Measurements from ENCODE around the gene OR2V2.
"Not testable (repeated sequence)": the region's sequence is repeated elsewhere in the genome, so short reads cannot be mapped to it uniquely, and the experiment has no call there.

OR2V2 gene

GRCh38 chr5:181108578-181109165 is 38.7 kb upstream of the OR2V2 start:
- ATAC-seq: no peak
- no peaks in the 10 kb centered on the region for H3K9me3 Mint-ChIP-seq
- peaks cover 2% of the 10 kb centered on the region for H3K36me3 Mint-ChIP-seq (ENCODE audit: low read depth)
- no peak for DNase-seq
- H3K27me3 Mint-ChIP-seq: peaks cover 62% of the 10 kb centered on the region
- H3K27ac Mint-ChIP-seq: no peak overlapping the region
- H3K4me1 Mint-ChIP-seq: peaks cover 12% of the 10 kb centered on the region
- no peak overlapping the region for H3K4me3 Mint-ChIP-seq

- H3K27ac Mint-ChIP-seq: no peak overlapping the region
- H3K4me1 Mint-ChIP-seq: peaks cover 7% of the 10 kb centered on the region
- H3K27me3 Mint-ChIP-seq: peaks cover 64% of the 10 kb centered on the region
- no peak overlapping the region for H3K4me3 Mint-ChIP-seq
- no peaks in the 10 kb centered on the region for H3K9me3 Mint-ChIP-seq
- DNase-seq (no peak), ATAC-seq (no peak)
- H3K36me3 Mint-ChIP-seq (ENCODE audit: low read depth): no peaks in the 10 kb centered on the region
These were observed 37.8 kb upstream of the OR2V2 start for GRCh38 chr5:181109489-181110013.

GRCh38 chr5:181111010-181111409 is 36.4 kb upstream of the OR2V2 start:
- peaks cover 3% of the 10 kb centered on the region for H3K4me1 Mint-ChIP-seq
- H3K36me3 Mint-ChIP-seq (ENCODE audit: low read depth): no peaks in the 10 kb centered on the region
- no peak for DNase-seq
- H3K27me3 Mint-ChIP-seq: peaks cover 67% of the 10 kb centered on the region
- H3K4me3 Mint-ChIP-seq: no peak overlapping the region
- H3K27ac Mint-ChIP-seq: no peak overlapping the region
- ATAC-seq: no peak
- no peaks in the 10 kb centered on the region for H3K9me3 Mint-ChIP-seq

GRCh38 chr5:181112476-181112875 is 34.9 kb upstream of the OR2V2 start:
- DNase-seq (no peak), ATAC-seq (no peak)
- Mint-ChIP-seq H3K4me1 (peaks cover 3% of the 10 kb centered on the region), H3K36me3 (ENCODE audit: low read depth) (no peaks in the 10 kb centered on the region), H3K4me3 (no peak overlapping the region), H3K27me3 (peaks cover 69% of the 10 kb centered on the region), H3K27ac (no peak overlapping the region), H3K9me3 (no peaks in the 10 kb centered on the region)

- not testable (repeated sequence) for H3K4me3 Mint-ChIP-seq; H3K36me3 Mint-ChIP-seq (ENCODE audit: low read depth); H3K27ac Mint-ChIP-seq; DNase-seq; H3K9me3 Mint-ChIP-seq; ATAC-seq; H3K4me1 Mint-ChIP-seq
- H3K27me3 Mint-ChIP-seq: peaks cover 69% of the 10 kb centered on the region
These were observed 33.8 kb upstream of the OR2V2 start for GRCh38 chr5:181113572-181113971.

- H3K9me3 Mint-ChIP-seq: no peaks in the 10 kb centered on the region
- no peak for ATAC-seq
- peaks cover 69% of the 10 kb centered on the region for H3K27me3 Mint-ChIP-seq
- no peaks in the 10 kb centered on the region for H3K36me3 Mint-ChIP-seq (ENCODE audit: low read depth)
- no peak for DNase-seq
- H3K4me1 Mint-ChIP-seq: peaks cover 3% of the 10 kb centered on the region
- H3K27ac Mint-ChIP-seq: no peak overlapping the region
- no peak overlapping the region for H3K4me3 Mint-ChIP-seq
These were observed 33.0 kb upstream of the OR2V2 start for GRCh38 chr5:181114284-181114843.

GRCh38 chr5:181114844-181115778 is 32.3 kb upstream of the OR2V2 start:
- no peak for ATAC-seq
- no peak for DNase-seq
- H3K27ac Mint-ChIP-seq: no peak overlapping the region
- peaks cover 3% of the 10 kb centered on the region for H3K4me1 Mint-ChIP-seq
- no peaks in the 10 kb centered on the region for H3K9me3 Mint-ChIP-seq
- H3K4me3 Mint-ChIP-seq: no peak overlapping the region
- H3K36me3 Mint-ChIP-seq (ENCODE audit: low read depth): no peaks in the 10 kb centered on the region
- peaks cover 69% of the 10 kb centered on the region for H3K27me3 Mint-ChIP-seq

- DNase-seq: no peak
- H3K36me3 Mint-ChIP-seq (ENCODE audit: low read depth): no peaks in the 10 kb centered on the region
These were observed 29.0 kb upstream of the OR2V2 start for GRCh38 chr5:181118369-181118768.

GRCh38 chr5:181119105-181119504 is 28.3 kb upstream of the OR2V2 start:
- no peak overlapping the region for H3K27ac Mint-ChIP-seq

More at GRCh38 chr5:181118369-181118768, 29.0 kb upstream of the OR2V2 start:
- Mint-ChIP-seq H3K27me3 (peaks cover 81% of the 10 kb centered on the region), H3K4me3 (no peak overlapping the region), H3K4me1 (peaks cover 3% of the 10 kb centered on the region), H3K27ac (no peak overlapping the region), H3K9me3 (no peaks in the 10 kb centered on the region)
- no peak for ATAC-seq

GRCh38 chr5:181120306-181120705 is 27.1 kb upstream of the OR2V2 start:
- no peak for DNase-seq
- Mint-ChIP-seq H3K36me3 (ENCODE audit: low read depth) (no peaks in the 10 kb centered on the region), H3K27ac (no peak overlapping the region), H3K9me3 (no peaks in the 10 kb centered on the region), H3K27me3 (peaks cover 71% of the 10 kb centered on the region), H3K4me1 (no peaks in the 10 kb centered on the region), H3K4me3 (no peak overlapping the region)
- ATAC-seq: no peak

More at GRCh38 chr5:181119105-181119504, 28.3 kb upstream of the OR2V2 start:
- ATAC-seq (no peak), DNase-seq (no peak)
- H3K9me3 Mint-ChIP-seq: no peaks in the 10 kb centered on the region
- H3K27me3 Mint-ChIP-seq: peaks cover 80% of the 10 kb centered on the region
- H3K4me1 Mint-ChIP-seq: peaks cover 3% of the 10 kb centered on the region
- no peaks in the 10 kb centered on the region for H3K36me3 Mint-ChIP-seq (ENCODE audit: low read depth)
- H3K4me3 Mint-ChIP-seq: no peak overlapping the region

GRCh38 chr5:181120761-181121160 is 26.6 kb upstream of the OR2V2 start:
- no peaks in the 10 kb centered on the region for H3K4me1 Mint-ChIP-seq
- no peak for DNase-seq
- H3K27ac Mint-ChIP-seq: no peak overlapping the region
- peaks cover 67% of the 10 kb centered on the region for H3K27me3 Mint-ChIP-seq
- H3K4me3 Mint-ChIP-seq: no peak overlapping the region
- no peaks in the 10 kb centered on the region for H3K36me3 Mint-ChIP-seq (ENCODE audit: low read depth)
- H3K9me3 Mint-ChIP-seq: no peaks in the 10 kb centered on the region
- ATAC-seq: no peak

- DNase-seq (no peak), ATAC-seq (no peak)
- Mint-ChIP-seq H3K27ac (no peak overlapping the region), H3K9me3 (no peaks in the 10 kb centered on the region), H3K4me3 (no peak overlapping the region), H3K36me3 (ENCODE audit: low read depth) (no peaks in the 10 kb centered on the region), H3K4me1 (no peaks in the 10 kb centered on the region), H3K27me3 (peaks cover 59% of the 10 kb centered on the region)
These were observed 25.5 kb upstream of the OR2V2 start for GRCh38 chr5:181121675-181122561.

GRCh38 chr5:181124526-181124925 is 22.9 kb upstream of the OR2V2 start:
- no peak overlapping the region for H3K27ac Mint-ChIP-seq

GRCh38 chr5:181126841-181127240 is 20.5 kb upstream of the OR2V2 start:
- DNase-seq: no peak
- Mint-ChIP-seq H3K27me3 (peaks cover 51% of the 10 kb centered on the region), H3K9me3 (no peaks in the 10 kb centered on the region), H3K27ac (no peak overlapping the region), H3K4me3 (no peak overlapping the region), H3K4me1 (no peaks in the 10 kb centered on the region), H3K36me3 (ENCODE audit: low read depth) (no peaks in the 10 kb centered on the region)
- ATAC-seq: no peak

More at GRCh38 chr5:181124526-181124925, 22.9 kb upstream of the OR2V2 start:
- H3K4me3 Mint-ChIP-seq: no peak overlapping the region
- DNase-seq: no peak
- no peak for ATAC-seq
- no peaks in the 10 kb centered on the region for H3K36me3 Mint-ChIP-seq (ENCODE audit: low read depth)
- no peaks in the 10 kb centered on the region for H3K4me1 Mint-ChIP-seq
- peaks cover 58% of the 10 kb centered on the region for H3K27me3 Mint-ChIP-seq
- no peaks in the 10 kb centered on the region for H3K9me3 Mint-ChIP-seq
